Liver (tissue), 9 donors: ENCODE data around the gene EFS. TPM values are rescaled to one million over a fixed set of nuclear protein-coding genes. Genes with fewer than 3 reads are reported as not detected.

ENCODE experiments used
- DNase-seq: peaks from one replicate; pipeline ENCODE4 v3.0.0-alpha.2; 2017; ENCODE audit warnings: low spot score
- H3K27ac ChIP-seq, 2 donors: one replicate each; pipeline ENCODE4 v1.7.0; 2013; ENCODE audit warnings: inconsistent platforms in 2 of 2, low read length in 2 of 2, control low read depth in 1 of 2, low read depth in 1 of 2, mild to moderate bottlenecking in 1 of 2
- H3K27me3 ChIP-seq, 4 donors: one replicate each; pipeline versions ENCODE4 v1.6.1 to v1.7.0; 2013; ENCODE audit warnings: low read length in 3 of 4, inconsistent platforms in 1 of 4, mild to moderate bottlenecking in 1 of 4, moderate library complexity in 1 of 4; ENCODE audit not compliant: control insufficient read depth in 4 of 4, insufficient read depth in 4 of 4
- H3K36me3 ChIP-seq, 4 donors: one replicate each; pipeline versions ENCODE4 v1.6.1 to v1.7.0; 2013; ENCODE audit warnings: low read length in 3 of 4, mild to moderate bottlenecking in 3 of 4, low read depth in 1 of 4, moderate library complexity in 1 of 4; ENCODE audit not compliant: control insufficient read depth in 4 of 4, insufficient read depth in 3 of 4
- H3K4me1 ChIP-seq, 4 donors: one replicate each; pipeline versions ENCODE4 v1.6.1 to v1.7.0; 2013; ENCODE audit warnings: low read length in 3 of 4, mild to moderate bottlenecking in 3 of 4, moderate library complexity in 1 of 4; ENCODE audit not compliant: control insufficient read depth in 4 of 4, insufficient read depth in 4 of 4
- H3K4me3 ChIP-seq, 3 donors: one replicate each; pipeline versions ENCODE4 v1.6.1 to v1.7.0; 2013; ENCODE audit warnings: low read length in 3 of 3, control low read depth in 1 of 3, low read depth in 1 of 3, mild to moderate bottlenecking in 1 of 3
- H3K9ac ChIP-seq, 2 donors: one replicate each; pipeline ENCODE4 v1.7.0; 2013; ENCODE audit warnings: low read length in 2 of 2, mild to moderate bottlenecking in 2 of 2, moderate library complexity in 2 of 2, control low read depth in 1 of 2, low read depth in 1 of 2
- H3K9me3 ChIP-seq, 4 donors: one replicate each; pipeline versions ENCODE4 v1.6.1 to v1.7.0; 2013; ENCODE audit warnings: low read length in 3 of 4; ENCODE audit not compliant: control insufficient read depth in 4 of 4
- EGR1 ChIP-seq, 2 donors: IDR thresholded peaks; 2 replicates each; pipeline ENCODE4 v1.6.1; 2016 to 2018; ENCODE audit warnings: antibody characterized with exemption in 2 of 2, low read depth in 2 of 2
- FOXA1 ChIP-seq: IDR thresholded peaks from 2 replicates; pipeline ENCODE4 v1.6.1; 2016; ENCODE audit warnings: antibody characterized with exemption
- FOXA2 ChIP-seq: IDR thresholded peaks from 2 replicates; pipeline ENCODE4 v1.6.1; 2016; ENCODE audit warnings: antibody characterized with exemption
- GABPA ChIP-seq, 2 donors: IDR thresholded peaks in 1 of 2; conservative IDR thresholded peaks in 1 of 2; 2 replicates each; pipeline ENCODE4 v1.6.1; 2016; ENCODE audit warnings: antibody characterized with exemption in 2 of 2, mild to moderate bottlenecking in 1 of 2, moderate library complexity in 1 of 2
- HNF4A ChIP-seq, 2 donors: conservative IDR thresholded peaks; 2 replicates each; pipeline ENCODE4 v1.6.1; 2016; ENCODE audit warnings: antibody characterized with exemption in 2 of 2, mild to moderate bottlenecking in 2 of 2
- HNF4G ChIP-seq: IDR thresholded peaks from 2 replicates; pipeline ENCODE4 v1.6.1; 2016; ENCODE audit warnings: antibody characterized with exemption
- JUND ChIP-seq, 2 donors: IDR thresholded peaks; 2 replicates each; pipeline ENCODE4 v1.6.1; 2016; ENCODE audit warnings: antibody characterized with exemption in 2 of 2
- NR2F2 ChIP-seq: IDR thresholded peaks from 2 replicates; pipeline ENCODE4 v1.6.1; 2016; ENCODE audit warnings: antibody characterized with exemption
- RAD21 ChIP-seq, 2 donors: IDR thresholded peaks; 2 replicates each; pipeline ENCODE4 v1.6.1; 2016; ENCODE audit warnings: antibody characterized with exemption in 2 of 2, mild to moderate bottlenecking in 2 of 2
- RXRA ChIP-seq, 2 donors: IDR thresholded peaks; 2 replicates each; pipeline ENCODE4 v1.6.1; 2017 to 2018; ENCODE audit warnings: antibody characterized with exemption in 2 of 2, mild to moderate bottlenecking in 1 of 2
- SP1 ChIP-seq: IDR thresholded peaks from 2 replicates; pipeline ENCODE4 v1.6.1; 2018; ENCODE audit warnings: antibody characterized with exemption, mild to moderate bottlenecking
- TAF1 ChIP-seq: conservative IDR thresholded peaks from 2 replicates; pipeline ENCODE4 v1.6.1; 2016; ENCODE audit warnings: antibody characterized with exemption, mild to moderate bottlenecking
- YY1 ChIP-seq: IDR thresholded peaks from 2 replicates; pipeline ENCODE4 v1.6.1; 2016; ENCODE audit warnings: antibody characterized with exemption, mild to moderate bottlenecking
- WGBS: extraction: QIAGEN DNeasy Blood & Tissue Kit; methylation state at CpG from one replicate; pipeline ENCODE4 v1.1.7; 2013; 5-methylcytosine and 5-hydroxymethylcytosine counted together
- polyA plus RNA-seq, 2 donors: library from polyadenylated mRNA; stranded (reverse) in 1 of 2; unstranded in 1 of 2; fragments of 200-250 nt in 1 of 2; fragments of >200 nt in 1 of 2; fragmentation: Nextera tagmentation in 1 of 2; extraction: Ambion mirVana in 1 of 2; gene quantifications; one replicate each; pipeline versions ENCODE4 v1.2.1 to v1.2.3, GENCODE V29; 2013 to 2015
- total RNA-seq, 2 donors: library from RNA; depleted of rRNA; stranded (reverse); fragments of >200 nt; gene quantifications; one replicate each; pipeline ENCODE4 v1.2.3, GENCODE V29; 2014
- TF ChIP-seq, protein P1 (sequence below): IDR thresholded peaks from 2 replicates; pipeline ENCODE4 v1.6.1; 2016; ENCODE audit warnings: antibody characterized with exemption, mild to moderate bottlenecking
- TF ChIP-seq, protein P2 (sequence below): IDR thresholded peaks from 2 replicates; pipeline ENCODE4 v1.6.1; 2016; ENCODE audit warnings: antibody characterized with exemption
- TF ChIP-seq, protein P3 (sequence below): IDR thresholded peaks from 2 replicates; pipeline ENCODE4 v1.6.1; 2016; ENCODE audit warnings: antibody characterized with exemption
- TF ChIP-seq, protein P4 (sequence below): fragments of 150-350 bp; IDR thresholded peaks from 2 replicates; pipeline ENCODE4 v1.5.1; 2017; ENCODE audit warnings: improper control_type of control experiment, low read depth, low read length; ENCODE audit not compliant: missing input control
- TF ChIP-seq, protein P5 (sequence below): IDR thresholded peaks from 2 replicates; pipeline ENCODE4 v1.6.1; 2016; ENCODE audit warnings: antibody characterized with exemption
- donor health status: healthy.
- donor health status: healthy.
- donor health status: healthy.
- donor health status: healthy.
- donor health status: healthy.

The EFS gene
- total and polyA plus RNA-seq, 4 donors, result 0.10 to 0.69 (median 0.54) TPM

DNA sequence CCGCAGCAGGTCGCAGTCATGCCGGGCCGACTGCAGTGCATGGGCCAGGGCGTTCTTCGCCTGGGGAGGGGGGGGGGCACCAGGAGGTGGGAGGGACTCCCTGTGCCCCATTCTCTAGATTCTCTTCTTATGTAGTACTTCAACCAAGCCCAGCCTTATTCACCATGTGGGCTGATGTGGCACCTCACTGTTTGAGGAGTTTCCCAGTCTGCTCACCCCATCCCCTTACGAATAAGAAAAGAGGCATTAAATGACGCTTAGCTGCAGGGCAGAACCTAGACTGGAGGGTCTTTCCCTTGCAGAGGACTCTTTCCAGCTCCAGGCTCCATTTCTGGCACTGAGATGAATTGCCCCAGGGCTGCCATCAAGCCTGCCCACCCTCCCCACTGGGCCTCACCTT lies 24.0 kb upstream of the EFS start:
- H3K9ac ChIP-seq, result no peak overlapping the region
- TF ChIP-seq HNF4A (conservative IDR thresholded peaks at IDR 0.05) (no peak), EGR1 (IDR thresholded peaks at IDR 0.05; ENCODE audit: low read depth in 2 of 2) (no peak), TAF1 (no peak), NR2F2 (no peak), HNF4G (no peak), SP1 (no peak), JUND (IDR thresholded peaks at IDR 0.05) (no peak), FOXA1 (no peak), GABPA (IDR thresholded peaks at IDR 0.05 in 1 of 2, conservative IDR thresholded peaks at IDR 0.05 in 1 of 2) (no peak), RXRA (IDR thresholded peaks at IDR 0.05) (no peak), FOXA2 (no peak), RAD21 (IDR thresholded peaks at IDR 0.05) (no peak), YY1 (no peak)
- TF ChIP-seq, protein P1, sequence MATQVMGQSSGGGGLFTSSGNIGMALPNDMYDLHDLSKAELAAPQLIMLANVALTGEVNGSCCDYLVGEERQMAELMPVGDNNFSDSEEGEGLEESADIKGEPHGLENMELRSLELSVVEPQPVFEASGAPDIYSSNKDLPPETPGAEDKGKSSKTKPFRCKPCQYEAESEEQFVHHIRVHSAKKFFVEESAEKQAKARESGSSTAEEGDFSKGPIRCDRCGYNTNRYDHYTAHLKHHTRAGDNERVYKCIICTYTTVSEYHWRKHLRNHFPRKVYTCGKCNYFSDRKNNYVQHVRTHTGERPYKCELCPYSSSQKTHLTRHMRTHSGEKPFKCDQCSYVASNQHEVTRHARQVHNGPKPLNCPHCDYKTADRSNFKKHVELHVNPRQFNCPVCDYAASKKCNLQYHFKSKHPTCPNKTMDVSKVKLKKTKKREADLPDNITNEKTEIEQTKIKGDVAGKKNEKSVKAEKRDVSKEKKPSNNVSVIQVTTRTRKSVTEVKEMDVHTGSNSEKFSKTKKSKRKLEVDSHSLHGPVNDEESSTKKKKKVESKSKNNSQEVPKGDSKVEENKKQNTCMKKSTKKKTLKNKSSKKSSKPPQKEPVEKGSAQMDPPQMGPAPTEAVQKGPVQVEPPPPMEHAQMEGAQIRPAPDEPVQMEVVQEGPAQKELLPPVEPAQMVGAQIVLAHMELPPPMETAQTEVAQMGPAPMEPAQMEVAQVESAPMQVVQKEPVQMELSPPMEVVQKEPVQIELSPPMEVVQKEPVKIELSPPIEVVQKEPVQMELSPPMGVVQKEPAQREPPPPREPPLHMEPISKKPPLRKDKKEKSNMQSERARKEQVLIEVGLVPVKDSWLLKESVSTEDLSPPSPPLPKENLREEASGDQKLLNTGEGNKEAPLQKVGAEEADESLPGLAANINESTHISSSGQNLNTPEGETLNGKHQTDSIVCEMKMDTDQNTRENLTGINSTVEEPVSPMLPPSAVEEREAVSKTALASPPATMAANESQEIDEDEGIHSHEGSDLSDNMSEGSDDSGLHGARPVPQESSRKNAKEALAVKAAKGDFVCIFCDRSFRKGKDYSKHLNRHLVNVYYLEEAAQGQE, result no peak
- TF ChIP-seq, protein P2, sequence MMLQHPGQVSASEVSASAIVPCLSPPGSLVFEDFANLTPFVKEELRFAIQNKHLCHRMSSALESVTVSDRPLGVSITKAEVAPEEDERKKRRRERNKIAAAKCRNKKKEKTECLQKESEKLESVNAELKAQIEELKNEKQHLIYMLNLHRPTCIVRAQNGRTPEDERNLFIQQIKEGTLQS, result no peak
- TF ChIP-seq, protein P3, sequence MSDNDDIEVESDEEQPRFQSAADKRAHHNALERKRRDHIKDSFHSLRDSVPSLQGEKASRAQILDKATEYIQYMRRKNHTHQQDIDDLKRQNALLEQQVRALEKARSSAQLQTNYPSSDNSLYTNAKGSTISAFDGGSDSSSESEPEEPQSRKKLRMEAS, result no peak
- TF ChIP-seq, protein P4, sequence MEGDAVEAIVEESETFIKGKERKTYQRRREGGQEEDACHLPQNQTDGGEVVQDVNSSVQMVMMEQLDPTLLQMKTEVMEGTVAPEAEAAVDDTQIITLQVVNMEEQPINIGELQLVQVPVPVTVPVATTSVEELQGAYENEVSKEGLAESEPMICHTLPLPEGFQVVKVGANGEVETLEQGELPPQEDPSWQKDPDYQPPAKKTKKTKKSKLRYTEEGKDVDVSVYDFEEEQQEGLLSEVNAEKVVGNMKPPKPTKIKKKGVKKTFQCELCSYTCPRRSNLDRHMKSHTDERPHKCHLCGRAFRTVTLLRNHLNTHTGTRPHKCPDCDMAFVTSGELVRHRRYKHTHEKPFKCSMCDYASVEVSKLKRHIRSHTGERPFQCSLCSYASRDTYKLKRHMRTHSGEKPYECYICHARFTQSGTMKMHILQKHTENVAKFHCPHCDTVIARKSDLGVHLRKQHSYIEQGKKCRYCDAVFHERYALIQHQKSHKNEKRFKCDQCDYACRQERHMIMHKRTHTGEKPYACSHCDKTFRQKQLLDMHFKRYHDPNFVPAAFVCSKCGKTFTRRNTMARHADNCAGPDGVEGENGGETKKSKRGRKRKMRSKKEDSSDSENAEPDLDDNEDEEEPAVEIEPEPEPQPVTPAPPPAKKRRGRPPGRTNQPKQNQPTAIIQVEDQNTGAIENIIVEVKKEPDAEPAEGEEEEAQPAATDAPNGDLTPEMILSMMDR, result no peak
- TF ChIP-seq, protein P5, sequence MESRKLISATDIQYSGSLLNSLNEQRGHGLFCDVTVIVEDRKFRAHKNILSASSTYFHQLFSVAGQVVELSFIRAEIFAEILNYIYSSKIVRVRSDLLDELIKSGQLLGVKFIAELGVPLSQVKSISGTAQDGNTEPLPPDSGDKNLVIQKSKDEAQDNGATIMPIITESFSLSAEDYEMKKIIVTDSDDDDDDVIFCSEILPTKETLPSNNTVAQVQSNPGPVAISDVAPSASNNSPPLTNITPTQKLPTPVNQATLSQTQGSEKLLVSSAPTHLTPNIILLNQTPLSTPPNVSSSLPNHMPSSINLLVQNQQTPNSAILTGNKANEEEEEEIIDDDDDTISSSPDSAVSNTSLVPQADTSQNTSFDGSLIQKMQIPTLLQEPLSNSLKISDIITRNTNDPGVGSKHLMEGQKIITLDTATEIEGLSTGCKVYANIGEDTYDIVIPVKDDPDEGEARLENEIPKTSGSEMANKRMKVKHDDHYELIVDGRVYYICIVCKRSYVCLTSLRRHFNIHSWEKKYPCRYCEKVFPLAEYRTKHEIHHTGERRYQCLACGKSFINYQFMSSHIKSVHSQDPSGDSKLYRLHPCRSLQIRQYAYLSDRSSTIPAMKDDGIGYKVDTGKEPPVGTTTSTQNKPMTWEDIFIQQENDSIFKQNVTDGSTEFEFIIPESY, result no peak
- no peaks in the 10 kb centered on the region for H3K36me3 ChIP-seq
- DNase-seq, result no peak
- 79% methylated on average over 8 of the region's 8 CpGs for WGBS
- H3K4me3 ChIP-seq, result no peak overlapping the region
- H3K9me3 ChIP-seq, result no peaks in the 10 kb centered on the region
- H3K27ac ChIP-seq, result no peak overlapping the region
- H3K27me3 ChIP-seq, result no peaks in the 10 kb centered on the region
- no peaks in the 10 kb centered on the region for H3K4me1 ChIP-seq
